ENCODE results near the gene NFASC. TPM values are rescaled to one million over a fixed set of nuclear protein-coding genes. Genes with fewer than 3 reads are reported as not detected.

The NFASC gene
- total and polyA plus RNA-seq, 2 donors (not counting 3 experiments of a cell fraction or from before 2014, with no cell fraction given), result not detected

DNA sequence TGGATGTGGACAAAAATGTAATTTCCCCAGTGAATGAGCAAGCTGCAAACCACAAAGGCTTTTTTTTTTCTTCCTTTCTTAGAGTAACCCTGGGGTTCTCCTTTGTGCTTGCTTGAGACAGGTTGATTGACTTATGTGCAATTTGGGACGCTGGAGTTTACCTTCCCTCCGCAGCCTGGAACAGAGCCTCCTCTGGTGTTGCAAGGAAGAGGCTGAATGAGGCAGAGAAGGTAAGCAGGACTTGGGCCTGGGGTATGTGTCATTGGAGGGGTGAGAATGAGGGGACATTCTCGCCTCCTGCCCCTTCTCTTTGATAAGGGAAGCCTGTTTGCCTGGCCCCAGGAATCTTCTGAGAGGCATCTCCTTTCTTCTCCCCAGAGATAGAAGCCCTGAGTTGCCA, 49.8 kb downstream of the NFASC start:
- H4K20me1 ChIP-seq (replicated peaks; ENCODE audit: control insufficient read depth, extremely low read depth, insufficient read depth, low read length), result no peaks in the 10 kb centered on the region
- no peaks in the 10 kb centered on the region for H3K79me2 ChIP-seq (ENCODE audit: control insufficient read depth, insufficient read depth, low read length)
- H3K9me3 ChIP-seq (replicated peaks; ENCODE audit: control insufficient read depth, insufficient read depth, low read length), result no peaks in the 10 kb centered on the region
- intact Hi-C loops (cut with micrococcal nuclease), result no loop called here
- ChIA-PET CTCF (interaction anchor here (0.6 to 1.3 kb wide), 3 partner anchors 11 to 297 kb away, joined by 3 read pairs; no protein-coding TSS in a partner anchor), POLR2A (no interaction called here)
- H3K4me3 ChIP-seq (replicated peaks in 1 of 3; ENCODE audit: insufficient read depth in 1 of 3, low read depth in 1 of 3, low read length in 3 of 3), result no peak overlapping the region
- H3K9ac ChIP-seq (replicated peaks; ENCODE audit: extremely low read depth, insufficient read depth, low read length), result no peak overlapping the region
- no peaks in the 10 kb centered on the region for H3K9me1 ChIP-seq (replicated peaks; ENCODE audit: control insufficient read depth, extremely low read depth, insufficient read depth, low read length)
- FAIRE-seq (no peak), DNase-seq (ENCODE audit: low read depth, low spot score) (no peak)
- no peaks in the 10 kb centered on the region for H3K36me3 ChIP-seq (ENCODE audit: control insufficient read depth in 2 of 2, extremely low read depth in 1 of 2, insufficient read depth in 2 of 2, low read length in 2 of 2)
- H3K4me1 ChIP-seq (ENCODE audit: control insufficient read depth, extremely low read depth, insufficient read depth, low read length), result no peaks in the 10 kb centered on the region
- H3K4me2 ChIP-seq (ENCODE audit: insufficient read depth, low read length), result no peak overlapping the region
- dilution Hi-C loops (cut with MboI; ENCODE audit: extremely low pct_ligation_motif_present, low sequenced_read_pairs), result no loop called here
- peaks cover 0 to 4% of the 10 kb centered on the region in 2 experiments for H3K27me3 ChIP-seq (ENCODE audit: control insufficient read depth in 2 of 2, insufficient read depth in 2 of 2, low read length in 2 of 2)
- TF ChIP-seq EZH2 (IDR thresholded peaks at IDR 0.05; ENCODE audit: borderline replicate concordance, low read depth, low read length, severe bottlenecking) (no peak), GATA2 (IDR thresholded peaks at IDR 0.05; ENCODE audit: insufficient read depth, insufficient read length, low read depth, low read length) (no peak), FOS (IDR thresholded peaks at IDR 0.05; ENCODE audit: borderline replicate concordance, insufficient read depth, low read length) (no peak), JUN (IDR thresholded peaks at IDR 0.05; ENCODE audit: borderline replicate concordance, insufficient read depth, insufficient read length, low read depth) (no peak), MAX (IDR thresholded peaks at IDR 0.05; ENCODE audit: insufficient read depth, insufficient read length) (no peak)
- TF ChIP-seq, protein P1, sequence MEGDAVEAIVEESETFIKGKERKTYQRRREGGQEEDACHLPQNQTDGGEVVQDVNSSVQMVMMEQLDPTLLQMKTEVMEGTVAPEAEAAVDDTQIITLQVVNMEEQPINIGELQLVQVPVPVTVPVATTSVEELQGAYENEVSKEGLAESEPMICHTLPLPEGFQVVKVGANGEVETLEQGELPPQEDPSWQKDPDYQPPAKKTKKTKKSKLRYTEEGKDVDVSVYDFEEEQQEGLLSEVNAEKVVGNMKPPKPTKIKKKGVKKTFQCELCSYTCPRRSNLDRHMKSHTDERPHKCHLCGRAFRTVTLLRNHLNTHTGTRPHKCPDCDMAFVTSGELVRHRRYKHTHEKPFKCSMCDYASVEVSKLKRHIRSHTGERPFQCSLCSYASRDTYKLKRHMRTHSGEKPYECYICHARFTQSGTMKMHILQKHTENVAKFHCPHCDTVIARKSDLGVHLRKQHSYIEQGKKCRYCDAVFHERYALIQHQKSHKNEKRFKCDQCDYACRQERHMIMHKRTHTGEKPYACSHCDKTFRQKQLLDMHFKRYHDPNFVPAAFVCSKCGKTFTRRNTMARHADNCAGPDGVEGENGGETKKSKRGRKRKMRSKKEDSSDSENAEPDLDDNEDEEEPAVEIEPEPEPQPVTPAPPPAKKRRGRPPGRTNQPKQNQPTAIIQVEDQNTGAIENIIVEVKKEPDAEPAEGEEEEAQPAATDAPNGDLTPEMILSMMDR (IDR thresholded peaks at IDR 0.05; ENCODE audit: extremely low read depth in 1 of 2, insufficient read depth in 1 of 2, low read depth in 1 of 2, low read length in 2 of 2), result no peak
- BruUV-seq (replicated peaks), result no TSS peak
- no peak overlapping the region for H2AFZ ChIP-seq (ENCODE audit: low read depth, low read length)
- H3K27ac ChIP-seq (ENCODE audit: insufficient read depth, low read depth, low read length), result no peak overlapping the region
